Skin epidermis (tissue), 12 donors: ENCODE measurements around the gene CCDC57.
A peak's percentile ranks its signal among the peaks of the same experiment; 100 is the strongest.

Experiments used
- H3K27ac ChIP-seq, 21 experiments: fragments of 200-600 bp; sonication (generic) in 11 of 21; one replicate each; pipeline ENCODE4 v1.5.0; 2020; ENCODE audit warnings: mild to moderate bottlenecking in 3 of 21, inconsistent platforms in 2 of 21, moderate library complexity in 2 of 21
- H3K4me3 ChIP-seq, 7 experiments: fragments of 200-600 bp; sonication (generic) in 2 of 7; one replicate each; pipeline ENCODE4 v1.5.0; 2020; ENCODE audit warnings: inconsistent platforms in 2 of 7, mild to moderate bottlenecking in 2 of 7, moderate library complexity in 1 of 7

The CCDC57 gene

DNA sequence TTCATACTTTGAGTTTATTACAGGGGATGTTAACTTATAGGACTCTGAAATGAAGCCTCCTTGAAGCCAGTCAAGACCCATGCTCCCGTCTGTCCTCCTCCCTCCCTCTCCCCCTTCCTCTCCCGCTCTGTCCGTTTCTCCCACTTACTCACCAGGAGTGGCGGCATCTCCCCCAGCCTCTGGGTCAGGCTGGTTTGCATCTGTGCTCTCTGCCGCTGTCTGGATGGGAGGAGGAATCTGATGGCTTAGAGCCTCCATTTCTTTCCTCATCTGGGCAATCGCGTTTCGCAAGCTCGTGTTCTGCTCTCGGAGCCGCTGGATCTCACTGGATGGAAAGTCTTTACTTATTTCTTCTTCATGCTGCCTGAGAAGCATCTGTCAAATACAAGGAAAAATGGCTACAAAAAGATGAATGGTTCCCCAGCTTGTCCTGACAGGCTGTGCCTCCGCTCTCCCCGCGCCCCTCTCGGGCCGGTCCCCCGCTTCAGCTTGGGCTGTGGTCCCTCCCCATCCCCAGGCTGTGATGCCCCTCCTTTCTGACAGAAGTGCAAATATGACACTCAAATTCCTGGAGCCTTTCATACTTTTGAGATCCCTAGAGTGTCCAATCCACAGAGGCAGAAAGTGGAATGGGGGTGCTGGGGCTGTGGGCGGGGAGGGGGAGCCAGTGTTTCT is 40.0 kb downstream of the CCDC57 start:
- Histone ChIP-seq H3K4me3 (no peak overlapping the region), H3K27ac (no peak overlapping the region)

DNA sequence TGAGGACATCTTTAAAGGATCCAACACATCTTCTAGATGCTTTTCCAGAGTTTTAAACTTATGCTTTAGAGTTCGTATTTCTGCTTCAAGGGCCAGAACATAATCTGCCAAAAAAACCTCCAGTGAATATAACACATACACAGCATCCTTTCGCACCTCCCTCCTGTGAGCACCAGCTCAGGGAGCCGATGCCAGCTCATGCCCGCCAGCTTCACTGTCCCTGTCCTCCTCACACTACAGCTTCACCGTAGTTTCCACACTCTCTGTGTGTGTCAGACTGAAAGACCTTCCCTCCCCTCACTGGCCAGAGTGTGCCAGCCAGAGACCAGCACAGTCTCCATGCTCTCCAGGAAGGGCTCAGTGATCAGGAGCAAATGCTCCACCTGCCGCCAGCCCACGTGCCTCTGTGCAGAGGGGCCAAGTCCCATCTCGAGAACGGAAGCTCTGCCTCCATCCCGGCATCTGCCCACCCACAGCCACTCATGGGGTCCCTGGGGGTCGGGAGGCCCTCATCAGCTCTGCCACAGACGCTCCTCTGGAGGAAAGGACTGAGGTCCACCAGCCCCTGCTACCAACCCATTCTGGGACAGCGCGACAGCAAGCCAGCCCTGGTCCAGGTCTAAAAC is 40.8 kb downstream of the CCDC57 start:
- Histone ChIP-seq H3K4me3 (no peak overlapping the region), H3K27ac (no peak overlapping the region)

DNA sequence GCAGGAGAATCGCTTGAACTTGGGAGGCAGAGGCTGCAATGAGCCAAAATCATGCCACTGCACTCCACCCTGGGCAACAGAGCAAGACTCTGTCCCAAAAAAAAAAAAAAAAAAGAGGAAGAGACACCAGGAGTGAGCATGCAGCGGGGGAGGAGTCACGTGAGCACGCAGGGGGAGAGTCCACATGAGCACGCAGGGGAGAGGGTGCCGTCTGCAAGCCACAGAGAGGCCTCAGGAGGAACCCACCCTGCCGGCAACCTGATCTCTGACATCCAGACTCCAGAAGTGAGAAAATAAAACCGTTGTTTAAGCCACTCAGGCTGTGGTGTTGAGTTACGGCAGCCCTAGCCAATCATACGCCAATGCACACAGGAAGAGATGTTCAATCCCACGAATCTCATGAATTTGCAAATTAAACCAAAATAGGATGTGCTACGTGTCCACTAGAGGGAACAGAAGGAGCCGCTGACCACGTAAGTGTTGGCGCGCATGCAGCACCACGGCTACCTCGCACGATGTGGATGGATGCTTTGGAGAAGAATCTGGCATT is 42.2 kb downstream of the CCDC57 start:
- Histone ChIP-seq H3K4me3 (no peak overlapping the region), H3K27ac (no peak overlapping the region)

DNA sequence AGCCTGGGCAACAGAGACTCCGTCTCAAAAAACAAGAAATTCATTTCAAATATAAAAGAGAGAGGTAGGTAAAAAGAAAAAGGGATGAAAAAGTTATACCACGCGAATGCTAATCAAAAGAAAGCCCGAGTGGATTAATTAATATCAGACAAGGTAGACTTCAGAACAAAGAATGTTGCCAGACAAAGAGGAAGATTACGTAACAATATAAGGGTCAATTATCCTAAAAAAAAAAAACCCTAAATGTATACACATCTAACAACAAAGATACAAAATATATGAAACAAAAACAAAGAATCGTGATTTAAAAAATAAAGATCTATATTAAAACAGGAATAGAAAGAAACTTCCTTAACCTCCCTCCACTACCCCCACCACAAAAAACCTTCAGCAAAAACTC is 44.1 kb downstream of the CCDC57 start:
- no peak overlapping the region for H3K4me3 ChIP-seq
- H3K27ac ChIP-seq, result no peak overlapping the region

DNA sequence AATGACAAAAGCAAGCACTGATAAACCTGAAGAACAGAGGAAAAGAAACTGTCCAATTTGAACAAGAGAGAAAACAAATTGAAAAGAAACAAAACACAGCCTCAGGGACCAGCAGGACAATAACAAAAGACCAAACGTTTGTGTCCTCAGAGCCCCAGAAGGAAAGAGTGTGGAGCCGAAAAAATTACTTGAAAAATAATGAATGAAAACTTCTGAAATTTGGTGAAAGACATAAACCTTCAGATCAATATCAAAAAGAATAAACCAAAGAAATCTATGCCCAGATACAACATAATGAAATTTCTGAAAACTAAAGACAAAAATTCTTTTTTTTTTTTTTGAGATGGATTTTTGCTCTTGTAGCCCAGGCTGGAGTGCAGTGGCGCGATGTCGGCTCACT is 45.6 kb downstream of the CCDC57 start:
- Histone ChIP-seq H3K4me3 (no peak overlapping the region), H3K27ac (no peak overlapping the region)

DNA sequence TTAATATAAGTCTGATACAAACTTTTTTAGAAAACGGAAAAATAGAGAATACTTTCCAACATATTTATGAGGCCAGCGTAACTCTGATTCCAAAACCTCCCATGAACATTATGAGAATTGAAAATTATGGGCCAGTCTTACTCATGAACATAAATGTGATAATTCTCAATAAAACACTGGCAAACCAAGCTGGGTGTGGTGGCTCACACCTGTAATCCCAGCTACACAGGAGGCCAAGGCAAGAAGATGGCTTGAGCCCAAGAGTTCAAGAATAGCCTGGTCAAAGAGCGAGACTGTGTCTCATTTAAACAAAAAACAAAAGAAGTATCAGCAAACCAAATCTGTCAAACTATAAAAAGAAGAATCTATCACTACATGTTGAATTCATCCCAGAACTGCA is 47.8 kb downstream of the CCDC57 start:
- Histone ChIP-seq H3K27ac (no peak overlapping the region), H3K4me3 (no peak overlapping the region)

DNA sequence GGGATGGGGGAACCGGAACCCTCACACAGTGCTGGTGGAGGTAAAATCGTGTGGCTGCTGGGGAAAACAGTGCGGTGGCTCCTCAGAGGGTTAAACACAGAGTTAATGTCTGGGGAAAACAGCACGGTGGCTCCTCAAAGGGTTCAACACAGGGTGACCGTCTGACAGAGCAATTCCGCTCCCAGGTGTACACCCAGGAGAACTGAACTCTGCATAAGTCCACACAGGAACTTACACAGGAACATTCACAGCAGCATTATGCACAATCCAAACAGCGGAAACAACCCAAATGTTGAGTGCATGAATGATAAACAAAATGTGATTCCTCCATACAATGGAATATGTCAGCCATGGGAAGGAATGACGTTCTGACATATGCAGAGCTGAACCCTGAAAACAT is 51.4 kb downstream of the CCDC57 start:
- no peak overlapping the region for H3K4me3 ChIP-seq
- H3K27ac ChIP-seq, result no peak overlapping the region

DNA sequence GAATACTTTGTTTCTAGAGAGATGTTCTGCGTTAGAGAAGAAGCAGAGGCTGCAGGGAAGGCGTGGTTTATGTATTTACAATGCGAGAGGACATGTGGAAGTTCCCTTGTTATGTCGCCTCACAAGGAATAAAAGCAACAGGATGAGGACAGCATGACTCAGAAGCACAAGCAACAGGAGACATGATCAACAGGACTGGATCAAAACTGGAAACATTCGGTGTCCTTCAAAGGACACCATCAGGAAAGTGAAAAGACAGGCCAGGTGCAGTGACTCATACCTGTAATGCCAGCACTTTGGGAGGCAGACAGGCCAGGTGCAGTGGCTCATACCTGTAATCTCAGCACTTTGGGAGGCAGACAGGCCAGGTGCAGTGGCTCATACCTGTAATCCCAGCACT is 52.6 kb downstream of the CCDC57 start:
- H3K27ac ChIP-seq, result no peak overlapping the region
- H3K4me3 ChIP-seq, result no peak overlapping the region

DNA sequence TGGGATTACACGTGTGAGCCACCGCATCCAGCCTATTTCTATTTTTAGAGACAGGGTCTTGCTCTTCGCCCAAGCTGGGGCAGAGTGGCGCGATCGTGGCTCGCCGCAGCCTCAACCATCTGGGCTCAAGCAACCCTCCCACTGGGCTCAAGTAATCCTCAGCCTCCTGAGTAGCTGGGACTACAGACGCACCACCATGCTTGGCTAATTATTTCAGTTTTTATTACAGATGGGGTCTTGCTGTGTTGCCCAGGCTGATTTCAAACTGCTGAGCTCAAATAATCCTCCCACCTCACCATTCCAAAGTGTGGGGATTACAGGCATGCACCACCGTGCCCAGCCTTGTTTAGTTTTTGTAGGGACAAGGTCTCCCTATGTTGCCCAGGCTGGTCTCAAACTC is 53.8 kb downstream of the CCDC57 start:
- Histone ChIP-seq H3K27ac (no peak overlapping the region), H3K4me3 (no peak overlapping the region)

DNA sequence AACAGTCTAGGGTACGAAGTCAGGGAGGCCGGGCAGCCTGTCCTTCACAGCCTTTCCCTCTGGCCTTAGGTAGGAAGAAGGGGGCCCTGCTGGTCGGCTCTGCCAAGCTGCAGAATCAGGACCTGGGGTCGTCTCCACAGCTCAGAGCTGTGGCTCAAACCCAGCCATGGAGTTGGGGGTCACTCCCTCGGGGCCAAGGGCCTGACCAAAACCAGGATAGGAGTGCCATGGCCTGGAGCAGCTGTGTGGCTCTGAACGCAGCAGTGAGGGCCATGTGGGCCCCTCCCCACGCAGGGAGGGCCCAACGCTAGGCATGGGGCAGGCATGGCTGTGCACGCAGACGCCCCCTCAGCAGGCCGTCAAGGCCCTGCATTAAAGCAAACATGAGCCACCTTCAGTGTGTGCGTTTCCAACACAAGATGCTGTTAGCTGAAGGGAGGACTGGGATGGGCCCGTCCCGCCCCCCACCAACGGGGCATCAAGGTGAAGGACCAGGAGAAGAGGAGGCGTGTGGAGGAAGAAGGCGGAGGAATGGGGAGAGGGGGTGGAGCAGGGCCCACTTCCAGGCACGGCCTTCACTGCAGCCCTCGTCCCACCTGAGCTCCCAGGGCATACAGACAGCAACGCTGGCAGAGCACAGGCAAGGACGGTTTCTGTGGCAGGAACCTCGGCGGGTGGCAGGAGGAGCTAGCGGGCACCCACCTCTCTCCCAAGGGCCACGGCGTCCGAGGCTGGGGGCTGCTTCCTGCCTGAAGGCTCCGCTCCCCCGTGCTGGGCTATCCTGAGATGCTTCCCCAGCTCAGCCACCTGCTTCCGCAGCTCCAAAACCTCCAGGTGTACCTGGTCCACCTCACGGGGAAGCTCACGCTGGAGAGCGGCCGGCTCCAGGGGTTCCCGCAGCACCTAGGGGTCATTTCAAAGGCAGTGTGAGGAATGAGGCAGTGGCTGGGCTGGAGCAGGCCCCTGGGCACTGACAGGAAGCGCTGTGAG is 55.3 kb downstream of the CCDC57 start:
- Histone ChIP-seq H3K4me3 (no peak overlapping the region), H3K27ac (no peak overlapping the region)

DNA sequence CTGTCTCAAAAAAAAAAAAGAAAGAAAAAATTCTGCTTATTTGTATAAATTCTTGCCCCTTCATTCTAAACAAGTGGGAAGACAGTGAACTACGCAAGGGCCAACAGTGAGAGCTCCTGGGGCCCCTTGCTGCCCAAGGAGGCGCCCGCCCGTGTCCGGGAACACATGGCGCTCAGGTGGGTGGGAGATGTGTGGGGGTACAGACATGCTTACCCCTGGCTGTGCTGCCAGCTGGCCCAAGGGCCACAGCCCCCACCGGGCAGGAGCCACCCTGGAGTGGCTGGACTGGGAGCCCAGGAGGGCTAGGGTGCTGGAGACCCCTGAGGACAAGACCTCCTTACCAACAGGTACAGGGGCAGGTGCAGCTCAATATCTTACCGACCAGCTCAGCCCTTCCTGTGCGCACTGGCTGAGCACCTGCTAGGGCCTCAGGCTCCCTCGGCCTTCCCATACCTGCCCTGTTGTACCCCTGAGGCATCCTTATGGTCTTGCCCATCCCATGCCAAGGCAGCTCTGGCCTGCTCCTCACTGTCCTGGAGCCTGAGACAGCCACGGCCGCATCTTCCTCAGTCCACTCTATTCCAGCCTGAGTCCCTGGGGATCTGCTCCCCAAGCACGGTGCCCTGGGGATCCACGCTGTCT is 56.2 kb downstream of the CCDC57 start:
- no peak overlapping the region for H3K27ac ChIP-seq
- no peak overlapping the region for H3K4me3 ChIP-seq

DNA sequence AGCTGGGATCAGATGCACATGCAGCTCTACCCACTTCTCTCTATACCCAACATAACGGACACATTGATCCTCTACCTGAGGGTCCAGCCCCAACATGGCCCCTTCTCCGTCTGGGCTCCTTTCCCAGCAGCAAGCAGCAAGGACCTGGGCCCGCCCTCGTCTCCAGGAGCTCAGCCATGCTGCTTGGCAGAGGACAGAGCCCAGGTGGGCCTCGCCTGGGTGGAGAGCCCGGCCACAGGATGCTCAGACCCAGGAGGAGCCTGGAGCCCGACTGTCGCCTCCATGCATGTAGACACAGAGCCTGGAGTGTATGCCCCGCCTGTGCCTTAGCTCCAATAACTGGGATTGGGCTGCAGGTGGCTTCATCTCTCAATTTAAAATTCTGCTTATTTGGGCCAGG is 57.0 kb downstream of the CCDC57 start:
- H3K4me3 ChIP-seq, result no peak overlapping the region

DNA sequence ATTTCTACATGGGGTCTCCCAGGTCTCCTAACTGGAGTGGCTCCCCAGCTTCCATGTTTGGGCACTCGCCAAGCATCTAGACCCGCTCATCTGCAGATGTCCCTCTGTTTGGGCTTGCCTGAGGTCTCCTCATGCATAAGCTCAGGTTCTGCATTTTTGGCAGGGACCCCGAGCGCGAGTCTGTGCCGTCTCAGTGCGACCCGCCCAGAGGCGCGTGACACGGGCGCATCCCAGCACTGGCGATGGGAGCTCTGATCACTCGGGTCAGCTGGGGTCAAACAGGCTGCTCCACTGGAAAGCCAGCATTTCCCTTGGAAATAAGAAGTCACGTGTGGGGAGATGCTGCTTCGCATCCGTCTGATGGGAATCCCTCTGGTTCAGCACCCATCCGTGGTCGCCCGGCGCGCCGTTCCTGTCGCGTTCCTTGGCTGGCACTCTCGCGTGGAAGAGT is 57.7 kb downstream of the CCDC57 start:
- Histone ChIP-seq H3K4me3 (no peak overlapping the region), H3K27ac (no peak overlapping the region)

More for the DNA sequence above, 57.0 kb downstream of the CCDC57 start:
- H3K27ac ChIP-seq, result no peak overlapping the region

DNA sequence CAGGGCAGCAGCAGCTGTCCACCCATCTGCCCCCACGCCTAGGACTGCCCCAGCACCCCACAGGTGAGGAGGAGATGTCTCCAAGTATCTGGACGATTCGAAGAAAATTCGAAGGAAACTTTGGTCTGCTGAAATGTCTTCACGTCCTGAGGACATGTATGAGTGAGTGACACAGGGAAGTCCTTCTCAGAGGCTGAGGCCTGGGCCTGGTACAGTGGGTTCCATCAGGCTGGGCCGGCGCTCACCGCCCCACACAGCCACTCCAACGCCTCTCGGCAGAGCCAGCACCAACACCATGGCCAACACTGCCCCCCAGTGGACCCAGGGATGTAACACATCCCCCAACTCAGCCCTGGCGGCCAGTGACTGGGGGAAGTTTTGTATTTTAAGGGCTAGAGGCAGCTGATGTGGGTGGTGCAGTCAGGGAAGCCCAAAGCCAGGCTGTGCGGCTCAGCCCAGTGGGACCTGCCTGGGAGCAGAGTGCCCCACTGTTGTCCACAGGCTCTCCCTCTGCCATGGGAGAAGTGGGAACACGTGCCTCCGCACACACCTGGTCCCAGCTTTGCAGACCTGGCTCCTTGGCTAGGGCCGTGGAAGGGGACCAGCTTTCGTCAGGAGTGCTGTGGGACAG is 58.8 kb downstream of the CCDC57 start:
- Histone ChIP-seq H3K27ac (peak overlapping the region in 5 of 21 experiments; percentile 27 to 45 (median 30)), H3K4me3 (no peak overlapping the region)

DNA sequence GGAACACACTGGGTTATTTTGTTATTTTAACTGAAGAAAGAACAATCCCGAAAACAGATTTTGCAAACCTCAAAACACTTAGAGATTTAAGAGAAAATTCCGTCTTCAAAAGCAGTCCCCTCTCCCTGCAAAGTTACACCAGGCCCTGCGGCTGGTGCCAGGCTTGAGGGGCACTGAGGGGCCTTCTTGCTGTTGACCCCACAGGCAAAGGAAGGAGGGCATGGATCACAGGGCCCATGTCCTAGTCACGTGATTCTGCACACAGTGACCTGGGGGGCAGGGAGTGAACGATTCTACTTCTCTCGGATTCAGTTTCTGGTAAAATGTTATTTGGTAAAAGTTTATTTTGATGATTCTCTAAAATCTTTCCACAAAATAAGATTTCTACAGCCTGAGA is 59.3 kb downstream of the CCDC57 start:
- no peak overlapping the region for H3K4me3 ChIP-seq
- peak overlapping the region in 6 of 21 experiments; percentile 11 to 45 (median 29) for H3K27ac ChIP-seq

DNA sequence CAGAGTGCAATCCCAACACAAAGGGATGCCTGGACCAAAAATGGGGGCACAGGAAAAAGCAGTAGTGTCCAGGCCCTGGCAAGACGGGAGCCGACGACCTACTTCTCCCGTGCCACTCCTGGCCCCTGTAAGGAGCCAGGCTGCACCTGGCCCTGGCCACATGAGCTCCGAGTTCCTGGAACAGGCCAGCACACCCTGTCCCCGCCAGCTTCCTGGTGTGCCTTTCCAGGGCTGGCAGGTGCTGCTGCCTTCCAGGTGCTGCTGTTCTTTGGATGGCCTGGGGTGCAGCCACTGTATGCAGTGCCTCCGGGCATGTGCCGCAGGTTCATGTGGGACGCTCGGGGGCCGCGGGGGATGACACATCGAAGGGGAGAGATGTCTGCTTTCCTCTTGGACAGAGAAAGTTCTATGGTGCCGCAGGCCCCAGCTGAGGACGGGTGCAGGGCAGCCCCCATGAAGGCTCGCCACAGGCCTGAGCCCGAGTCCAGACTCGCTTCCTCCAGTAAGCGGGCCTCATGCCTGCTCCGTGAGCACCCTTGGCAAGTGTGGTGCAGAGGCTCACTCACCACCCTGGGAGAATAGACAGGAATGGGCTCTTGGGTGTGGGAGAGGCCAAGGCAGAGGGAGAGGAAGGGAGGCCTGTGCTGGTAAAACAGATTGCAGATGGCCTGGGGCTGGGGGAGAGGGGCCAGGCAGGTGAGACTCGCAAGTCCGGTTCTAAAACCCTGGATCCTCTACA is 59.9 kb downstream of the CCDC57 start:
- H3K27ac ChIP-seq, result peak overlapping the region in 8 of 21 experiments; percentile 11 to 68 (median 51)

DNA sequence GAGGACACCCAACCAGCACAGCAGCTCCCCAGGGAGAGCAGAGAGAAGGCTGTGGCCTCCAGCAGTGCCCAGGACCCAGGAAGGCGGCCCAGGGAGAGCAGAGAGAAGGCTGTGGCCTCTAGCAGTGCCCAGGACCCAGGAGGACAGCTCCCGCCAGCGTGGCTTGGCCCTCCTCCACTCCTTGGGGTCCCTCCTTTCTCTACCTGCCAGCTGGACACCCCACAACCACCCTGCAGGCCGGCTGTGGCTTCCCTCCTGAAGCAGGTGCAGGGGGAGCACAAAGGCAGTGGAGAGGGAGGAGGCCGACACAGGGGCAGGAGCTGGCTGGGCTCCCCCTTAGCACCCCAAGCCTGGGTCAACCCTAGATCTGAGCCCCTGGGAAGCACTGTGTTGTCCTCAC is 60.5 kb downstream of the CCDC57 start:
- Histone ChIP-seq H3K27ac (peak overlapping the region in 6 of 21 experiments; percentile 31 to 68 (median 58)), H3K4me3 (no peak overlapping the region)

More for the DNA sequence above, 59.9 kb downstream of the CCDC57 start:
- H3K4me3 ChIP-seq, result no peak overlapping the region
